Sigmoid colon (tissue), 4 donors: ENCODE measurements around the gene IL12RB2.

Source experiments
- POLR2A ChIP-seq, 2 donors: fragments of 450-650 bp; IDR thresholded peaks; one replicate each; pipeline ENCODE4 v1.6.1; 2016; ENCODE audit warnings: antibody characterized with exemption in 2 of 2, mild to moderate bottlenecking in 2 of 2, moderate library complexity in 2 of 2
- POLR2AphosphoS5 ChIP-seq, 4 donors: sonication (generic); formaldehyde crosslinking; IDR thresholded peaks; one replicate each; pipeline ENCODE4 v1.6.1; 2017; ENCODE audit warnings: antibody characterized with exemption in 4 of 4
- TF ChIP-seq, protein P1 (sequence below), 4 experiments: fragments of 450-650 bp in 3 of 4; fragments of 200-600 bp in 1 of 4; IDR thresholded peaks; one replicate each; pipeline ENCODE4 v1.5.1; 2016 to 2019; ENCODE audit warnings: antibody characterized with exemption in 4 of 4, mild to moderate bottlenecking in 3 of 4, moderate library complexity in 2 of 4

DNA sequence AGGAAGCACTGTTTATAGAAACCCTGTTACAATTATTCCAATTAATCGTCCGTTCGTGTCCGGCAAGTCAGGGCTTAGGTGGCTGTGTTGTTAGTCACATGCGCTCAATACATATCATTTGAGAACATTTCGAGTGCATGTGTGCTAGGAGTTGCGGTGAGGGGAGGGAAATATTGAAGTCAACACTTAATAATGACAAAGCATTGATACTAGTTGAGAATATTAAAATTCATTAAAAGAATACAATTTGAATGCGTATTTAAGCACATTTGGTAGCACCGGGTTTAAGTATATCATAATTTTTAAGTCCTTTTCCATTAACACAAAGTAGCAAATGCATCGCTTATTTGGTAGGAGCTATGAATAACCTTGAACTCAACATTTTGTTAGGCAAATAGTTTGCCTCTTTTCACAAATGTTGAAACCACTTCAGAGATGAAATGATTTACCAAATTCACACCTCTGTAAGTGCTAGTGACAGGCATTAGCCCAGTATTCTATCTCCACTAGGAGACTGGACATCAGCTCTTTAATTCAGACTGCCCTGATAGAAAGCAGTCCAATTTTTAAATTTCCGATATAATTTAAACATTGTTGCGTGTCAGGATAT, 123.6 kb downstream of the IL12RB2 start:
- no peak for TF ChIP-seq POLR2AphosphoS5 (IDR thresholded peaks at IDR 0.05)
- TF ChIP-seq, protein P1, sequence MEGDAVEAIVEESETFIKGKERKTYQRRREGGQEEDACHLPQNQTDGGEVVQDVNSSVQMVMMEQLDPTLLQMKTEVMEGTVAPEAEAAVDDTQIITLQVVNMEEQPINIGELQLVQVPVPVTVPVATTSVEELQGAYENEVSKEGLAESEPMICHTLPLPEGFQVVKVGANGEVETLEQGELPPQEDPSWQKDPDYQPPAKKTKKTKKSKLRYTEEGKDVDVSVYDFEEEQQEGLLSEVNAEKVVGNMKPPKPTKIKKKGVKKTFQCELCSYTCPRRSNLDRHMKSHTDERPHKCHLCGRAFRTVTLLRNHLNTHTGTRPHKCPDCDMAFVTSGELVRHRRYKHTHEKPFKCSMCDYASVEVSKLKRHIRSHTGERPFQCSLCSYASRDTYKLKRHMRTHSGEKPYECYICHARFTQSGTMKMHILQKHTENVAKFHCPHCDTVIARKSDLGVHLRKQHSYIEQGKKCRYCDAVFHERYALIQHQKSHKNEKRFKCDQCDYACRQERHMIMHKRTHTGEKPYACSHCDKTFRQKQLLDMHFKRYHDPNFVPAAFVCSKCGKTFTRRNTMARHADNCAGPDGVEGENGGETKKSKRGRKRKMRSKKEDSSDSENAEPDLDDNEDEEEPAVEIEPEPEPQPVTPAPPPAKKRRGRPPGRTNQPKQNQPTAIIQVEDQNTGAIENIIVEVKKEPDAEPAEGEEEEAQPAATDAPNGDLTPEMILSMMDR (IDR thresholded peaks at IDR 0.05) = no peak
- TF ChIP-seq POLR2A (IDR thresholded peaks at IDR 0.05) = no peak
